Parathyroid adenoma (tissue), 2 donors: ENCODE results near the gene PPP1R7.

Source experiments
- H2AFZ ChIP-seq: fragments of 300-600 bp; sonication (generic); one replicate; pipeline ENCODE4 v1.7.0; 2017; ENCODE audit warnings: antibody characterized with exemption, mild to moderate bottlenecking
- H3K27ac ChIP-seq: fragments of 300-600 bp; sonication (generic); one replicate; pipeline ENCODE4 v1.7.0; 2017
- H3K27me3 ChIP-seq: fragments of 300-600 bp; sonication (generic); one replicate; pipeline ENCODE4 v1.7.0; 2017; ENCODE audit warnings: low read length; ENCODE audit not compliant: control insufficient read depth, insufficient read depth
- H3K36me3 ChIP-seq: fragments of 300-600 bp; sonication (generic); one replicate; pipeline ENCODE4 v1.7.0; 2017; ENCODE audit warnings: low read length; ENCODE audit not compliant: control insufficient read depth, insufficient read depth
- H3K4me1 ChIP-seq: fragments of 300-600 bp; sonication (generic); one replicate; pipeline ENCODE4 v1.7.0; 2017; ENCODE audit warnings: control low read depth
- H3K4me2 ChIP-seq: fragments of 300-600 bp; sonication (generic); one replicate; pipeline ENCODE4 v1.7.0; 2017; ENCODE audit warnings: low read length
- H3K4me3 ChIP-seq: fragments of 300-600 bp; sonication (generic); one replicate; pipeline ENCODE4 v1.7.0; 2017; ENCODE audit warnings: low read depth, low read length
- H3K79me2 ChIP-seq: fragments of 300-600 bp; sonication (generic); one replicate; pipeline ENCODE4 v1.7.0; 2017; ENCODE audit warnings: control low read depth
- H3K9ac ChIP-seq: fragments of 300-600 bp; sonication (generic); one replicate; pipeline ENCODE4 v1.7.0; 2017; ENCODE audit warnings: mild to moderate bottlenecking
- H3K9me3 ChIP-seq: fragments of 300-600 bp; sonication (generic); one replicate; pipeline ENCODE4 v1.7.0; 2017; ENCODE audit warnings: low read length; ENCODE audit not compliant: control insufficient read depth
- CTCF ChIP-seq: fragments of 300-600 bp; sonication (generic); IDR thresholded peaks from one replicate; pipeline ENCODE4 v1.7.0; 2017; ENCODE audit warnings: antibody characterized with exemption, mild to moderate bottlenecking
- donor health status: primary hyperparathyroidism.

The PPP1R7 gene

DNA sequence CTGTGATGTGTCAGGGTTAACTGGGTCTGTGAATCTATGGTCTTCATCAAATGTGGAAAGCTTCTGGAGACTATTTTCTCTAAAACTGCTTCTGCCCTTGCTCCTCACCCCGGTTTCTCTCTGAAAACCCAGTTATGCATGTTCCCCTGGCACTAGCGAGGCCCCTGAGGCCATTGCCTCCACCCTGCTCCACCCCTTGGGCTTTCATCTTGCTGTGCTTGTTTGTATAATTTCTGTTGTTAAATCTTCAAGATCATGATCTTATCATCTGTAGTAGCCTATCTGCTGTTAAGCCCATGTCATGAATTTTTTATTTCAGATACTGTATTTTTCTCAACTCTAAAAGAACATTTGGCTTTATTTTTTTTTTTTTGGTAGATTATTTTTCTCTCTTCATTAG, 23.3 kb downstream of the PPP1R7 start:
- no peak for TF ChIP-seq CTCF
- H3K27me3 ChIP-seq: no peaks in the 10 kb centered on the region
- no peak overlapping the region for H3K27ac ChIP-seq
- H3K4me2 ChIP-seq: no peak overlapping the region
- H3K9ac ChIP-seq: no peak overlapping the region
- H3K79me2 ChIP-seq: peaks cover under 1% of the 10 kb centered on the region
- H3K4me3 ChIP-seq: no peak overlapping the region
- peaks cover 3% of the 10 kb centered on the region for H3K4me1 ChIP-seq
- no peaks in the 10 kb centered on the region for H3K36me3 ChIP-seq
- no peaks in the 10 kb centered on the region for H3K9me3 ChIP-seq
- no peak overlapping the region for H2AFZ ChIP-seq

GRCh38 chr2:241177526-241178334, 27.5 kb downstream of the PPP1R7 start:
- no peak for TF ChIP-seq CTCF
- no peak overlapping the region for H3K9ac ChIP-seq
- H3K4me1 ChIP-seq: peaks cover 3% of the 10 kb centered on the region
- no peaks in the 10 kb centered on the region for H3K36me3 ChIP-seq
- no peaks in the 10 kb centered on the region for H3K27me3 ChIP-seq
- no peak overlapping the region for H3K4me2 ChIP-seq
- no peak overlapping the region for H3K27ac ChIP-seq
- H3K9me3 ChIP-seq: no peaks in the 10 kb centered on the region
- no peak overlapping the region for H2AFZ ChIP-seq
- H3K4me3 ChIP-seq: no peak overlapping the region
- no peaks in the 10 kb centered on the region for H3K79me2 ChIP-seq

- Histone ChIP-seq H3K79me2 (no peaks in the 10 kb centered on the region), H2AFZ (no peak overlapping the region), H3K27me3 (no peaks in the 10 kb centered on the region), H3K4me3 (no peak overlapping the region), H3K27ac (no peak overlapping the region), H3K9ac (no peak overlapping the region), H3K36me3 (no peaks in the 10 kb centered on the region), H3K4me2 (no peak overlapping the region), H3K9me3 (no peaks in the 10 kb centered on the region), H3K4me1 (no peaks in the 10 kb centered on the region)
- TF ChIP-seq CTCF: no peak
These were observed 28.7 kb downstream of the PPP1R7 start for GRCh38 chr2:241178961-241179360.

GRCh38 chr2:241179899-241180298, 29.6 kb downstream of the PPP1R7 start:
- Histone ChIP-seq H2AFZ (no peak overlapping the region), H3K9ac (no peak overlapping the region), H3K4me3 (no peak overlapping the region), H3K79me2 (no peaks in the 10 kb centered on the region), H3K27ac (no peak overlapping the region), H3K4me2 (no peak overlapping the region), H3K4me1 (no peaks in the 10 kb centered on the region), H3K36me3 (no peaks in the 10 kb centered on the region), H3K9me3 (no peaks in the 10 kb centered on the region), H3K27me3 (no peaks in the 10 kb centered on the region)
- no peak for TF ChIP-seq CTCF

- Histone ChIP-seq H3K9me3 (no peaks in the 10 kb centered on the region), H3K36me3 (no peaks in the 10 kb centered on the region), H3K27me3 (no peaks in the 10 kb centered on the region), H3K4me3 (no peak overlapping the region), H3K27ac (no peak overlapping the region), H3K4me2 (no peak overlapping the region), H3K4me1 (no peaks in the 10 kb centered on the region), H3K79me2 (no peaks in the 10 kb centered on the region), H2AFZ (no peak overlapping the region), H3K9ac (no peak overlapping the region)
- TF ChIP-seq CTCF: no peak
These were observed 30.2 kb downstream of the PPP1R7 start for GRCh38 chr2:241180495-241180894.
